ENCODE results near the gene FARSB.

Gene FARSB

GRCh38 chr2:222690564-222691200 is 34.8 kb upstream of the FARSB start:
- peak; percentile 94 for TF ChIP-seq CTCF (IDR thresholded peaks at IDR 0.05)
- Histone ChIP-seq H3K27ac (no peak overlapping the region), H3K4me3 (no peak overlapping the region)
- DNase-seq (ENCODE audit: low spot score): no peak

GRCh38 chr2:222689322-222689721 is 33.4 kb upstream of the FARSB start:
- TF ChIP-seq CTCF (IDR thresholded peaks at IDR 0.05): no peak
- Histone ChIP-seq H3K27ac (peak overlapping the region; percentile 0 to 23), H3K4me3 (no peak overlapping the region)
- no peak for DNase-seq (ENCODE audit: low spot score)

GRCh38 chr2:222688917-222689316 is 33.0 kb upstream of the FARSB start:
- no peak for DNase-seq (ENCODE audit: low spot score)
- TF ChIP-seq CTCF (IDR thresholded peaks at IDR 0.05): no peak
- Histone ChIP-seq H3K4me3 (no peak overlapping the region), H3K27ac (peak overlapping the region; percentile 0 to 23)

- no peak for DNase-seq (ENCODE audit: low spot score)
- no peak overlapping the region for H3K4me3 ChIP-seq
- no peak for TF ChIP-seq CTCF (IDR thresholded peaks at IDR 0.05)
- H3K27ac ChIP-seq: no peak overlapping the region
Observed at GRCh38 chr2:222686086-222686750, 30.3 kb upstream of the FARSB start.

GRCh38 chr2:222683805-222684204 is 27.9 kb upstream of the FARSB start:
- Histone ChIP-seq H3K27ac (no peak overlapping the region), H3K4me3 (no peak overlapping the region)
- TF ChIP-seq CTCF (IDR thresholded peaks at IDR 0.05): no peak
- no peak for DNase-seq (ENCODE audit: low spot score)

- no peak for DNase-seq (ENCODE audit: low spot score)
- no peak overlapping the region for H3K27ac ChIP-seq
- no peak overlapping the region for H3K4me3 ChIP-seq
- TF ChIP-seq CTCF (IDR thresholded peaks at IDR 0.05): no peak
Observed at GRCh38 chr2:222677981-222678380, 22.1 kb upstream of the FARSB start.

GRCh38 chr2:222673883-222674282 is 18.0 kb upstream of the FARSB start:
- TF ChIP-seq CTCF (IDR thresholded peaks at IDR 0.05): no peak
- Histone ChIP-seq H3K27ac (no peak overlapping the region), H3K4me3 (no peak overlapping the region)
- DNase-seq (ENCODE audit: low spot score): no peak
